SU-DHL-6 (cell line): Measurements from ENCODE around the gene RASIP1.

Source experiments
- EZH2phosphoT487 ChIP-seq: fragments of 200-600 bp; sonication (generic), shearing (Covaris generic); conservative IDR thresholded peaks from 2 replicates; pipeline ENCODE4 v1.6.1; 2018; ENCODE audit warnings: mild to moderate bottlenecking, antibody characterized with exemption, low read length, moderate library complexity, mixed read lengths
- TF ChIP-seq, protein P1 (sequence below): fragments of 200-600 bp; sonication (generic); IDR thresholded peaks from one replicate; pipeline ENCODE4 v1.5.1; 2017; ENCODE audit warnings: antibody characterized with exemption, mild to moderate bottlenecking, low read length, moderate library complexity; ENCODE audit not compliant: insufficient read depth, poor library complexity, severe bottlenecking

- TF ChIP-seq, protein P1, sequence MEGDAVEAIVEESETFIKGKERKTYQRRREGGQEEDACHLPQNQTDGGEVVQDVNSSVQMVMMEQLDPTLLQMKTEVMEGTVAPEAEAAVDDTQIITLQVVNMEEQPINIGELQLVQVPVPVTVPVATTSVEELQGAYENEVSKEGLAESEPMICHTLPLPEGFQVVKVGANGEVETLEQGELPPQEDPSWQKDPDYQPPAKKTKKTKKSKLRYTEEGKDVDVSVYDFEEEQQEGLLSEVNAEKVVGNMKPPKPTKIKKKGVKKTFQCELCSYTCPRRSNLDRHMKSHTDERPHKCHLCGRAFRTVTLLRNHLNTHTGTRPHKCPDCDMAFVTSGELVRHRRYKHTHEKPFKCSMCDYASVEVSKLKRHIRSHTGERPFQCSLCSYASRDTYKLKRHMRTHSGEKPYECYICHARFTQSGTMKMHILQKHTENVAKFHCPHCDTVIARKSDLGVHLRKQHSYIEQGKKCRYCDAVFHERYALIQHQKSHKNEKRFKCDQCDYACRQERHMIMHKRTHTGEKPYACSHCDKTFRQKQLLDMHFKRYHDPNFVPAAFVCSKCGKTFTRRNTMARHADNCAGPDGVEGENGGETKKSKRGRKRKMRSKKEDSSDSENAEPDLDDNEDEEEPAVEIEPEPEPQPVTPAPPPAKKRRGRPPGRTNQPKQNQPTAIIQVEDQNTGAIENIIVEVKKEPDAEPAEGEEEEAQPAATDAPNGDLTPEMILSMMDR = no peak
- TF ChIP-seq EZH2phosphoT487 = no peak
These were observed 23.7 kb downstream of the RASIP1 start for GRCh38 chr19:48716562-48717291.
